Esophagus squamous epithelium (tissue), 4 donors: Measurements from ENCODE around the gene TMEM9.

Experiments used
- POLR2A ChIP-seq, 4 donors: fragments of 450-650 bp; IDR thresholded peaks; one replicate each; pipeline ENCODE4 v1.6.1; 2017; ENCODE audit warnings: antibody characterized with exemption in 4 of 4, mild to moderate bottlenecking in 4 of 4, moderate library complexity in 3 of 4
- TF ChIP-seq, protein P1 (sequence below), 6 experiments: fragments of 450-650 bp in 4 of 6; fragments of 200-600 bp in 2 of 6; sonication (generic) in 2 of 6; IDR thresholded peaks; one replicate each; pipeline ENCODE4 v1.5.1; 2016 to 2019; ENCODE audit warnings: antibody characterized with exemption in 6 of 6, mild to moderate bottlenecking in 4 of 6, moderate library complexity in 4 of 6

DNA sequence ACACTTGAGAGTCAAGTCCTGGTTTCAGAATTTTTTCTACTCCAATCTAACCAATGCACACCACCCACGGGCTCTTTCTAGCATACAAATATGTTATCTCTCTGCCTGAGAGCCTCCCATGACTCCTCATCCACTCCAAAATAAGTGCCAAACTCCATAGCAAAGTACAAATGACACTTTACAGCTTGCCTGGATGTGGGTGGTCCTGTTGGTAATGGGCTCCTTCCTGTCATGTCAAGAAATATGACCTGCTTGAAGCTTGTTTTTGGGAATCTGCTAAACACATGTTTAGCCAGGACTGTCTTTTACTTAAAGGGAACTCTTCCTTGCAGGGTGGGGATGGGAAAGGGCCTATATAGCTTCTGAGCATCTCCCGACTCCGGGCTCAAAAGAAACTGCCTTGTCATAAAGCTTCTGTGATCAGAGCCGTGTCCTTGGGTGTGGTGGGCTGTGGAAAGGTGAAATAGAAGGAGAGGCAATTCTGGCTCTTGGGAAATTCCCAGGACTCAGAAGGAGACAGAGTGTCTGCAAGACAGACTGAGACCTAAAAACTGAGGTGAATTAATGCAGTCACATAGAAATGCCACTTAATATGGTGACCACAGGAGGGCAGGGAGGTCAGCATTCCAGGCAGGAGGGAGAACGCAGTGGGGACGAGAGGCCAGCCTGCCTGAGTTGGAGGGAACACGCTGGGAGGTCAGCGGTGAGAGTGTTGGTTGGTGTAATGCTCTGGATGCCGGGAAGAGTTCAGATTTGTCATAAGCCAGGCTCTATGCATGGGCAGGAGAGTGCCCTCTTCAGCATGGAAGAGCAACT, 30.2 kb upstream of the TMEM9 start:
- TF ChIP-seq, protein P1, sequence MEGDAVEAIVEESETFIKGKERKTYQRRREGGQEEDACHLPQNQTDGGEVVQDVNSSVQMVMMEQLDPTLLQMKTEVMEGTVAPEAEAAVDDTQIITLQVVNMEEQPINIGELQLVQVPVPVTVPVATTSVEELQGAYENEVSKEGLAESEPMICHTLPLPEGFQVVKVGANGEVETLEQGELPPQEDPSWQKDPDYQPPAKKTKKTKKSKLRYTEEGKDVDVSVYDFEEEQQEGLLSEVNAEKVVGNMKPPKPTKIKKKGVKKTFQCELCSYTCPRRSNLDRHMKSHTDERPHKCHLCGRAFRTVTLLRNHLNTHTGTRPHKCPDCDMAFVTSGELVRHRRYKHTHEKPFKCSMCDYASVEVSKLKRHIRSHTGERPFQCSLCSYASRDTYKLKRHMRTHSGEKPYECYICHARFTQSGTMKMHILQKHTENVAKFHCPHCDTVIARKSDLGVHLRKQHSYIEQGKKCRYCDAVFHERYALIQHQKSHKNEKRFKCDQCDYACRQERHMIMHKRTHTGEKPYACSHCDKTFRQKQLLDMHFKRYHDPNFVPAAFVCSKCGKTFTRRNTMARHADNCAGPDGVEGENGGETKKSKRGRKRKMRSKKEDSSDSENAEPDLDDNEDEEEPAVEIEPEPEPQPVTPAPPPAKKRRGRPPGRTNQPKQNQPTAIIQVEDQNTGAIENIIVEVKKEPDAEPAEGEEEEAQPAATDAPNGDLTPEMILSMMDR (IDR thresholded peaks at IDR 0.05), result peak in 5 of 6 experiments; percentile 27 to 65 (median 37)
- TF ChIP-seq POLR2A (IDR thresholded peaks at IDR 0.05), result no peak
